HepG2 (cell line): ENCODE results near the gene TUBA4A.

Experiments
- CENPT ChIP-seq: sonication (generic); formaldehyde crosslinking; IDR thresholded peaks from 2 replicates; pipeline ENCODE4 v1.8.0; 2022; ENCODE audit warnings: low read depth, mild to moderate bottlenecking, moderate library complexity, missing genetic modification reagents
- CHD4 ChIP-seq: fragments of 200-600 bp; sonication (generic); IDR thresholded peaks from 2 replicates; pipeline ENCODE4 v1.7.0; 2017; ENCODE audit warnings: mild to moderate bottlenecking, low read length, borderline replicate concordance
- DPF2 ChIP-seq: sonication (generic); formaldehyde crosslinking; IDR thresholded peaks from 2 replicates; pipeline ENCODE4 v1.4.0; 2020; ENCODE audit warnings: mild to moderate bottlenecking, low read depth, missing genetic modification reagents, borderline replicate concordance
- EZH2 ChIP-seq: conservative IDR thresholded peaks from 2 replicates; pipeline ENCODE4 v1.6.1; 2012; ENCODE audit warnings: mild to moderate bottlenecking, low read depth, low read length, moderate library complexity
- NFYB ChIP-seq: sonication (generic); formaldehyde crosslinking; IDR thresholded peaks from 2 replicates; pipeline ENCODE4 v1.4.0; 2020; ENCODE audit warnings: missing genetic modification reagents
- NR1H2 ChIP-seq: sonication (generic); formaldehyde crosslinking; IDR thresholded peaks from 2 replicates; pipeline ENCODE4 v1.8.1; 2022; ENCODE audit warnings: low read depth, missing genetic modification reagents, borderline replicate concordance
- PAF1 ChIP-seq: IDR thresholded peaks from 2 replicates; pipeline ENCODE4 v1.6.1; 2016; ENCODE audit warnings: missing genetic modification reagents, missing compliant biosample characterization
- ZNF766 ChIP-seq: sonication (generic); formaldehyde crosslinking; IDR thresholded peaks from 2 replicates; pipeline ENCODE4 v1.5.0; 2020; ENCODE audit warnings: missing genetic modification reagents, borderline replicate concordance
- ZNF83 ChIP-seq: sonication (generic); formaldehyde crosslinking; IDR thresholded peaks from 2 replicates; pipeline ENCODE4 v1.4.0; 2020; ENCODE audit warnings: missing genetic modification reagents, mild to moderate bottlenecking, borderline replicate concordance
- ZSCAN29 ChIP-seq: sonication (generic); formaldehyde crosslinking; conservative IDR thresholded peaks from 2 replicates; pipeline ENCODE4 v1.4.0; 2020; ENCODE audit warnings: mild to moderate bottlenecking, missing genetic modification reagents
- ZSCAN31 ChIP-seq: sonication (generic); formaldehyde crosslinking; IDR thresholded peaks from 2 replicates; pipeline ENCODE4 v1.5.0; 2020; ENCODE audit warnings: low read depth, mild to moderate bottlenecking, missing genetic modification reagents
- TF ChIP-seq, protein P1 (sequence below): sonication (generic); formaldehyde crosslinking; IDR thresholded peaks from 2 replicates; pipeline ENCODE4 v1.5.0; 2020; ENCODE audit warnings: mild to moderate bottlenecking, missing genetic modification reagents, moderate library complexity

DNA sequence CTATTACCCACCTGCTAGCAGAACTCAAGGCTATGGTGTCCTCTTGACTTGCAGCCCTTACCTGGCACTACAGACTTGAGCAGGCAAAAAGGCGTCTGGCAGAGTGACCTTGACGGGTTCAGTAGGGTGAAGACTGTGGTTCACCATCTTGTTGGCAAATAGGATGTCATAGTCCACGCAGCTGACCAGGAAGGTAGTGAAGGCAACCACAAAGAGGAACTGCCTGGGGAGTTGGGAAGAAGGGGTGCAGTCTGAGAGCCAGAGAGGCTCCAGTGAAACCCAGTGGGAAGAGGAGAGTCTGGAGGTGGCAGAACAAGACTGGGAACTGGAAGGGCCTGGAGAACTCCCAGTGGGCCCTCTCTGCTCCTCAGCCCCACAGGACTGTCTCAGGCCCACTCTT, 28.4 kb downstream of the TUBA4A start:
- TF ChIP-seq ZNF766 (CRISPR knock-in tag) (no peak), EZH2 (no peak), ZSCAN31 (CRISPR knock-in tag) (no peak), ZNF83 (CRISPR knock-in tag) (no peak), NR1H2 (CRISPR knock-in tag) (no peak), NFYB (CRISPR knock-in tag) (no peak), PAF1 (no peak), CENPT (CRISPR knock-in tag) (no peak), DPF2 (CRISPR knock-in tag) (no peak), ZSCAN29 (CRISPR knock-in tag) (no peak), CHD4 (no peak)
- TF ChIP-seq, protein P1, sequence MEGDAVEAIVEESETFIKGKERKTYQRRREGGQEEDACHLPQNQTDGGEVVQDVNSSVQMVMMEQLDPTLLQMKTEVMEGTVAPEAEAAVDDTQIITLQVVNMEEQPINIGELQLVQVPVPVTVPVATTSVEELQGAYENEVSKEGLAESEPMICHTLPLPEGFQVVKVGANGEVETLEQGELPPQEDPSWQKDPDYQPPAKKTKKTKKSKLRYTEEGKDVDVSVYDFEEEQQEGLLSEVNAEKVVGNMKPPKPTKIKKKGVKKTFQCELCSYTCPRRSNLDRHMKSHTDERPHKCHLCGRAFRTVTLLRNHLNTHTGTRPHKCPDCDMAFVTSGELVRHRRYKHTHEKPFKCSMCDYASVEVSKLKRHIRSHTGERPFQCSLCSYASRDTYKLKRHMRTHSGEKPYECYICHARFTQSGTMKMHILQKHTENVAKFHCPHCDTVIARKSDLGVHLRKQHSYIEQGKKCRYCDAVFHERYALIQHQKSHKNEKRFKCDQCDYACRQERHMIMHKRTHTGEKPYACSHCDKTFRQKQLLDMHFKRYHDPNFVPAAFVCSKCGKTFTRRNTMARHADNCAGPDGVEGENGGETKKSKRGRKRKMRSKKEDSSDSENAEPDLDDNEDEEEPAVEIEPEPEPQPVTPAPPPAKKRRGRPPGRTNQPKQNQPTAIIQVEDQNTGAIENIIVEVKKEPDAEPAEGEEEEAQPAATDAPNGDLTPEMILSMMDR (CRISPR knock-in tag) = no peak
